Measurements from ENCODE around the gene GNG13. TPM values are rescaled to one million over a fixed set of nuclear protein-coding genes. Genes with fewer than 3 reads are reported as not detected.

The GNG13 gene
- polyA plus RNA-seq, 2 of the 4 experiments (the other 2 are of a cell fraction), result 0.09 TPM; not detected in 1

GRCh38 chr16:780296-780695 lies 20.2 kb downstream of the GNG13 start (continued):
- TF ChIP-seq ATOH8 (CRISPR knock-in tag; IDR thresholded peaks at IDR 0.05; ENCODE audit: low read depth), result no peak
- TF ChIP-seq, protein P1, sequence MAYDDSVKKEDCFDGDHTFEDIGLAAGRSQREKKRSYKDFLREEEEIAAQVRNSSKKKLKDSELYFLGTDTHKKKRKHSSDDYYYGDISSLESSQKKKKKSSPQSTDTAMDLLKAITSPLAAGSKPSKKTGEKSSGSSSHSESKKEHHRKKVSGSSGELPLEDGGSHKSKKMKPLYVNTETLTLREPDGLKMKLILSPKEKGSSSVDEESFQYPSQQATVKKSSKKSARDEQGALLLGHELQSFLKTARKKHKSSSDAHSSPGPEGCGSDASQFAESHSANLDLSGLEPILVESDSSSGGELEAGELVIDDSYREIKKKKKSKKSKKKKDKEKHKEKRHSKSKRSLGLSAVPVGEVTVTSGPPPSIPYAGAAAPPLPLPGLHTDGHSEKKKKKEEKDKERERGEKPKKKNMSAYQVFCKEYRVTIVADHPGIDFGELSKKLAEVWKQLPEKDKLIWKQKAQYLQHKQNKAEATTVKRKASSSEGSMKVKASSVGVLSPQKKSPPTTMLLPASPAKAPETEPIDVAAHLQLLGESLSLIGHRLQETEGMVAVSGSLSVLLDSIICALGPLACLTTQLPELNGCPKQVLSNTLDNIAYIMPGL (CRISPR knock-in tag; IDR thresholded peaks at IDR 0.05; ENCODE audit: borderline replicate concordance), result no peak

GRCh38 chr16:779561-779960 lies 21.0 kb downstream of the GNG13 start:
- DNase-seq (ENCODE audit: low read depth in 1 of 2, low spot score in 1 of 2) (no peak), ATAC-seq (no peak), FAIRE-seq (no peak)
- H3K4me2 ChIP-seq, result no peak overlapping the region
- H3K27ac ChIP-seq, result no peak overlapping the region
- H3K9me3 ChIP-seq, result no peaks in the 10 kb centered on the region
- 61% methylated on average over 10 of the region's 13 CpGs for WGBS (ENCODE audit: missing lambda C conversion rate)
- no peak for TF ChIP-seq FOXS1 (CRISPR knock-in tag; IDR thresholded peaks at IDR 0.05)
- TF ChIP-seq EP300 (IDR thresholded peaks at IDR 0.05), result no peak
- TF ChIP-seq JUN (IDR thresholded peaks at IDR 0.05), result no peak
- TF ChIP-seq ZNF302 (CRISPR knock-in tag; IDR thresholded peaks at IDR 0.05), result no peak
- TF ChIP-seq BHLHE40 (IDR thresholded peaks at IDR 0.05; ENCODE audit: low read depth, low read length), result no peak
- no peak for TF ChIP-seq HDAC2 (IDR thresholded peaks at IDR 0.05)
- POLR2A ChIA-PET, result no interaction called here
- H3K4me1 ChIP-seq, result peaks cover 9% of the 10 kb centered on the region; the same call in 1 of the 3 replicates
- H3K4me3 ChIP-seq, result no peak overlapping the region
- CTCF ChIA-PET, result interaction anchor here (1.6 to 10.1 kb wide), 3 partner anchors 8 to 67 kb away, joined by 4 to 205 read pairs (median 7); partner anchors contain the start of genes CHTF18, CIAO3 and RPUSD1

GRCh38 chr16:778909-779527 lies 21.5 kb downstream of the GNG13 start:
- H3K9me3 ChIP-seq, result no peaks in the 10 kb centered on the region
- ATAC-seq, result no peak
- no peak overlapping the region for H3K4me3 ChIP-seq
- H3K4me1 ChIP-seq, result peaks cover 8% of the 10 kb centered on the region; the same call in 1 of the 3 replicates
- no peak overlapping the region for H3K27ac ChIP-seq
- ChIA-PET POLR2A (no interaction called here), CTCF (interaction anchor here (1.1 to 10.1 kb wide), 4 partner anchors 9 to 66 kb away, joined by 3 to 205 read pairs (median 6); partner anchors contain the start of genes CHTF18, CIAO3 and RPUSD1)
- no peak overlapping the region for H3K4me2 ChIP-seq
- DNase-seq (ENCODE audit: low read depth in 1 of 2, low spot score in 1 of 2), result no peak
- no peak for FAIRE-seq
- TF ChIP-seq RNF2 (IDR thresholded peaks at IDR 0.05; ENCODE audit: borderline replicate concordance, low read depth), result no peak
- no peak for TF ChIP-seq HOXB13 (CRISPR knock-in tag; IDR thresholded peaks at IDR 0.05; ENCODE audit: low read depth)
- TF ChIP-seq RCOR1 (IDR thresholded peaks at IDR 0.05; ENCODE audit: low read depth, low read length), result no peak
- no peak for TF ChIP-seq MAZ (IDR thresholded peaks at IDR 0.05; ENCODE audit: borderline replicate concordance, low read depth, low read length)
- TF ChIP-seq, protein P1 (CRISPR knock-in tag; IDR thresholded peaks at IDR 0.05; ENCODE audit: borderline replicate concordance), result no peak
- TF ChIP-seq BHLHE40 (IDR thresholded peaks at IDR 0.05; ENCODE audit: low read depth, low read length), result no peak
- no peak for TF ChIP-seq JUN (IDR thresholded peaks at IDR 0.05)
- no peak for TF ChIP-seq ZSCAN20 (CRISPR knock-in tag; IDR thresholded peaks at IDR 0.05)
- TF ChIP-seq PBX3 (IDR thresholded peaks at IDR 0.05), result no peak
- TF ChIP-seq POLR2A (IDR thresholded peaks at IDR 0.05; ENCODE audit: low read length), result no peak
- TF ChIP-seq MYC (IDR thresholded peaks at IDR 0.05; ENCODE audit: borderline replicate concordance, low read length), result no peak
- no peak for TF ChIP-seq SMC3 (IDR thresholded peaks at IDR 0.05)
- TF ChIP-seq TFCP2L1 (CRISPR knock-in tag; IDR thresholded peaks at IDR 0.05), result no peak
- no peak for TF ChIP-seq ESRRA (IDR thresholded peaks at IDR 0.05; ENCODE audit: borderline replicate concordance, low read length)
- no peak for TF ChIP-seq HOXA7 (CRISPR knock-in tag; IDR thresholded peaks at IDR 0.05)
- no peak for TF ChIP-seq CBX2 (IDR thresholded peaks at IDR 0.05; ENCODE audit: borderline replicate concordance, low read depth)
- no peak for TF ChIP-seq ATOH8 (CRISPR knock-in tag; IDR thresholded peaks at IDR 0.05; ENCODE audit: low read depth)
- TF ChIP-seq KDM5A (IDR thresholded peaks at IDR 0.05), result no peak
- no peak for TF ChIP-seq MAFK (IDR thresholded peaks at IDR 0.05; ENCODE audit: partially characterized antibody)
- 80% methylated on average over 6 of the region's 6 CpGs for WGBS (ENCODE audit: missing lambda C conversion rate)
